Posterior cingulate gyrus (tissue), 11 donors: ENCODE measurements around the gene MIB2.
"Not testable (repeated sequence)": the region's sequence is repeated elsewhere in the genome, so short reads cannot be mapped to it uniquely, and the experiment has no call there.

Source experiments
- DNase-seq, 10 donors: peaks; one replicate each; pipeline versions ENCODE4 v3.0.0 to v3.0.0-alpha.2; 2020 to 2021; ENCODE audit warnings: mixed read lengths in 3 of 10
- intact Hi-C: fragments of 100-400 bp; cut with DNase I; formaldehyde crosslinking; loops from one replicate; pipeline ENCODE4 v1.15.1; 2023

The MIB2 gene

GRCh38 chr1:1640081-1640480 lies 24.8 kb downstream of the MIB2 start:
- DNase-seq: peak in 1 of 10 donors; percentile 57
- intact Hi-C loops: not testable (repeated sequence)

- intact Hi-C loops: not testable (repeated sequence)
- peak in 1 of 10 donors; percentile 32 for DNase-seq
Measured at GRCh38 chr1:1640711-1641461, 25.6 kb downstream of the MIB2 start.

- intact Hi-C loops, DNase-seq: not testable (repeated sequence)
Measured at GRCh38 chr1:1646326-1646725, 31.0 kb downstream of the MIB2 start.

GRCh38 chr1:1647567-1648241 lies 32.4 kb downstream of the MIB2 start:
- intact Hi-C loops: not testable (repeated sequence)

GRCh38 chr1:1648265-1648664 lies 33.0 kb downstream of the MIB2 start:
- intact Hi-C loops: not testable (repeated sequence)
- peak in 1 of 10 donors; percentile 69 for DNase-seq

More at GRCh38 chr1:1647567-1648241, 32.4 kb downstream of the MIB2 start:
- DNase-seq: peak in 1 of 10 donors; percentile 60

GRCh38 chr1:1658583-1659549 lies 43.6 kb downstream of the MIB2 start, which contains the start of gene CDK11B:
Gene CDK11B (minus strand): TSS chr1:1659004. CDS start chr1:1657485, 1,519 bp downstream.
- peak; percentile 88 to 98 (median 95) for DNase-seq
- intact Hi-C loops: not testable (repeated sequence)

GRCh38 chr1:1662392-1662791 lies 47.1 kb downstream of the MIB2 start:
- DNase-seq, intact Hi-C loops: not testable (repeated sequence)

- intact Hi-C loops: not testable (repeated sequence)
- peak in 3 of 10 donors; percentile 12 to 71 (median 41) for DNase-seq
Measured at GRCh38 chr1:1662830-1663560, 47.7 kb downstream of the MIB2 start.

- intact Hi-C loops: not testable (repeated sequence)
- peak in 1 of 10 donors; percentile 14 for DNase-seq
Measured at GRCh38 chr1:1664318-1664717, 49.0 kb downstream of the MIB2 start.

- peak in 3 of 10 donors; percentile 33 to 79 (median 50) for DNase-seq
- intact Hi-C loops: no loop called here
Measured at GRCh38 chr1:1664941-1665814, 49.9 kb downstream of the MIB2 start.

- peak in 3 of 10 donors; percentile 55 to 71 (median 62) for DNase-seq
- intact Hi-C loops: no loop called here
Measured at GRCh38 chr1:1665815-1666251, 50.5 kb downstream of the MIB2 start.

- intact Hi-C loops: no loop called here
Measured at GRCh38 chr1:1666526-1666925, 51.2 kb downstream of the MIB2 start.

GRCh38 chr1:1669468-1670440 lies 54.5 kb downstream of the MIB2 start:
- peak in 3 of 10 donors; percentile 18 to 56 (median 42) for DNase-seq
- intact Hi-C loops: no loop called here

More at GRCh38 chr1:1666526-1666925, 51.2 kb downstream of the MIB2 start:
- DNase-seq: peak in 3 of 10 donors; percentile 20 to 61 (median 41)

GRCh38 chr1:1670866-1671265 lies 55.6 kb downstream of the MIB2 start:
- intact Hi-C loops: no loop called here
- peak in 3 of 10 donors; percentile 23 to 50 (median 44) for DNase-seq

GRCh38 chr1:1671365-1672119 lies 56.2 kb downstream of the MIB2 start:
- intact Hi-C loops: no loop called here
- peak in 2 of 10 donors; percentile 74 to 75 for DNase-seq

GRCh38 chr1:1672181-1672965 lies 57.1 kb downstream of the MIB2 start:
- DNase-seq: peak in 2 of 10 donors; percentile 49 to 70
- intact Hi-C loops: no loop called here
